Measurements from ENCODE around the gene KLHDC7B.

GRCh38 chr22:50586416-50586815, 40.7 kb downstream of the KLHDC7B start:
- TF ChIP-seq POLR2A (IDR thresholded peaks at IDR 0.05; ENCODE audit: low read depth, low read length) (no peak), TAF1 (IDR thresholded peaks at IDR 0.05; ENCODE audit: low read depth, low read length) (no peak), POLR2AphosphoS5 (IDR thresholded peaks at IDR 0.05; ENCODE audit: low read depth, low read length) (no peak), PAX5 (IDR thresholded peaks at IDR 0.05; ENCODE audit: insufficient read depth, low read length, severe bottlenecking) (no peak)
